HCT116 (cell line): ENCODE results near the gene PLBD2. TPM values are rescaled to one million over a fixed set of nuclear protein-coding genes. Genes with fewer than 3 reads are reported as not detected.

Experiments
- ATAC-seq: fragments of 200-7000 bp; cut with Tn5 transposase; 2 replicates; pipeline ENCODE4 v1.9.1; 2020; ENCODE audit warnings: mild to moderate bottlenecking, moderate library complexity
- BruUV-seq: library from RNA; stranded (reverse); fragments of 400-500 nt; replicated peaks from 2 replicates; lab custom pipeline; 2021; lab: Mats Ljungman, UMichigan
- CTCF ChIA-PET: fragments of 300-600 bp; sonication (Branson Sonifier 250); formaldehyde crosslinking; loops from one replicate; lab custom pipeline; 2021; ENCODE audit warnings: antibody characterized with exemption; lab: Charles Lee
- POLR2A ChIA-PET: fragments of 300-600, 350-600 bp; sonication (Branson Sonifier 250); formaldehyde crosslinking; loops from one replicate; lab custom pipeline; 2021; ENCODE audit warnings: antibody characterized with exemption; lab: Charles Lee
- RAD21 ChIA-PET, 2 experiments: fragments of 300-600 bp; sonication (Branson Sonifier 250); formaldehyde crosslinking; loops; one replicate each; lab custom pipeline; 2023; ENCODE audit warnings: low total read pairs in 2 of 2; ENCODE audit not compliant: uncharacterized antibody in 2 of 2, unreplicated experiment in 2 of 2, low non-redundant PET in 1 of 2; lab: Charles Lee
- DNase-seq: peaks from one replicate; pipeline ENCODE4 v3.0.0-alpha.2; 2010; ENCODE audit warnings: low read depth, low spot score
- H2AFZ ChIP-seq: fragments of 200-600 bp; shearing (Covaris generic), sonication (generic); 2 replicates; pipeline ENCODE4 v1.6.1; 2017; ENCODE audit warnings: low read depth, mixed run types, mixed read lengths, antibody characterized with exemption, low read length; ENCODE audit not compliant: poor library complexity, severe bottlenecking
- H3K27ac ChIP-seq: 2 replicates; pipeline ENCODE4 v1.5.1; 2012; ENCODE audit warnings: low read depth, low read length
- H3K27me3 ChIP-seq: fragments of 200-600 bp; sonication (generic); 2 replicates; pipeline ENCODE4 v1.6.1; 2016; ENCODE audit warnings: mixed run types, low read length, mixed read lengths; ENCODE audit not compliant: insufficient read depth
- H3K36me3 ChIP-seq, 2 experiments: fragments of 200-500 bp in 1 of 2; fragments of 200-600 bp in 1 of 2; sonication (Bioruptor generic) in 1 of 2; sonication (generic) in 1 of 2; 2 replicates each; pipeline versions ENCODE4 v1.5.1 to v1.6.1; 2014 to 2016; ENCODE audit warnings: low read length in 2 of 2, inconsistent platforms in 1 of 2, mixed read lengths in 1 of 2, mixed run types in 1 of 2; ENCODE audit not compliant: insufficient read depth in 2 of 2, control insufficient read depth in 1 of 2
- H3K4me1 ChIP-seq, 2 experiments: fragments of 200-600 bp in 1 of 2; sonication (generic) in 1 of 2; 2 replicates each; pipeline versions ENCODE4 v1.5.1 to v1.6.1; 2012 to 2017; ENCODE audit warnings: low read length in 2 of 2, inconsistent platforms in 1 of 2, mild to moderate bottlenecking in 1 of 2, mixed read lengths in 1 of 2, mixed run types in 1 of 2, moderate library complexity in 1 of 2; ENCODE audit not compliant: insufficient read depth in 2 of 2, control insufficient read depth in 1 of 2
- H3K4me2 ChIP-seq: fragments of 200-600 bp; sonication (generic); 2 replicates; pipeline ENCODE4 v1.6.1; 2017; ENCODE audit warnings: mixed run types, low read length, mixed read lengths
- H3K4me3 ChIP-seq, 2 experiments: fragments of 200-600 bp in 1 of 2; sonication (generic) in 1 of 2; replicated peaks in 1 of 2; 2 replicates each; pipeline ENCODE4 v1.5.1; 2011 to 2016; ENCODE audit warnings: low read length in 2 of 2, control low read depth in 1 of 2, low read depth in 1 of 2, mild to moderate bottlenecking in 1 of 2, mixed read lengths in 1 of 2, mixed run types in 1 of 2
- H3K79me2 ChIP-seq: fragments of 200-600 bp; sonication (generic); 2 replicates; pipeline ENCODE4 v1.6.1; 2017; ENCODE audit warnings: mild to moderate bottlenecking, mixed run types, low read length, moderate library complexity, mixed read lengths; ENCODE audit not compliant: insufficient read depth
- H3K9ac ChIP-seq: fragments of 200-600 bp; sonication (generic); 2 replicates; pipeline ENCODE4 v1.6.1; 2016; ENCODE audit warnings: low read length, mixed read lengths
- H3K9me2 ChIP-seq: fragments of 200-600 bp; sonication (generic), shearing (Covaris generic); 2 replicates; pipeline ENCODE4 v1.6.1; 2017; ENCODE audit warnings: mixed run types, mild to moderate bottlenecking, moderate library complexity; ENCODE audit not compliant: insufficient read depth
- H3K9me3 ChIP-seq, 2 experiments: fragments of 200-500 bp in 1 of 2; fragments of 200-600 bp in 1 of 2; sonication (Bioruptor generic) in 1 of 2; sonication (generic) in 1 of 2; 2 replicates each; pipeline ENCODE4 v1.6.1; 2014 to 2017; ENCODE audit warnings: low read length in 2 of 2, mixed read lengths in 2 of 2, inconsistent platforms in 1 of 2, low read depth in 1 of 2, mild to moderate bottlenecking in 1 of 2, mixed run types in 1 of 2, moderate library complexity in 1 of 2; ENCODE audit not compliant: control insufficient read depth in 1 of 2, insufficient read depth in 1 of 2
- H4K20me1 ChIP-seq: fragments of 200-600 bp; sonication (generic), shearing (Covaris generic); 2 replicates; pipeline ENCODE4 v1.6.1; 2017; ENCODE audit warnings: mixed run types, mild to moderate bottlenecking, moderate library complexity; ENCODE audit not compliant: insufficient read depth
- EGR1 ChIP-seq: IDR thresholded peaks from 2 replicates; pipeline ENCODE4 v1.6.1; 2012; ENCODE audit warnings: low read depth
- ELF1 ChIP-seq: IDR thresholded peaks from 2 replicates; pipeline ENCODE4 v1.6.1; 2012; ENCODE audit warnings: low read depth, borderline replicate concordance
- EZH2phosphoT487 ChIP-seq: fragments of 200-600 bp; IDR thresholded peaks from 2 replicates; pipeline ENCODE4 v1.6.1; 2018; ENCODE audit warnings: antibody characterized with exemption, borderline replicate concordance
- FOSL1 ChIP-seq: IDR thresholded peaks from 2 replicates; pipeline ENCODE4 v1.6.1; 2012; ENCODE audit warnings: low read depth
- JUND ChIP-seq: IDR thresholded peaks from 2 replicates; pipeline ENCODE4 v1.6.1; 2012
- POLR2A ChIP-seq: IDR thresholded peaks from 2 replicates; pipeline ENCODE4 v1.7.0; 2011; ENCODE audit warnings: borderline replicate concordance; ENCODE audit not compliant: insufficient read depth, insufficient read length; ENCODE audit errors: extremely low read depth
- POLR2AphosphoS5 ChIP-seq: IDR thresholded peaks from 2 replicates; pipeline ENCODE4 v1.6.1; 2011; ENCODE audit warnings: mild to moderate bottlenecking, low read depth, low read length, moderate library complexity
- SIN3A ChIP-seq: IDR thresholded peaks from 2 replicates; pipeline ENCODE4 v1.6.1; 2012; ENCODE audit warnings: low read depth
- SP1 ChIP-seq: IDR thresholded peaks from 2 replicates; pipeline ENCODE4 v1.6.1; 2012; ENCODE audit warnings: low read depth
- ZFX ChIP-seq: fragments of 450-650 bp; IDR thresholded peaks from 2 replicates; pipeline ENCODE4 v1.6.1; 2017
- intact Hi-C: fragments of 100-400 bp; cut with micrococcal nuclease; formaldehyde crosslinking; loops from 2 replicates; pipeline ENCODE4 v1.10.0; 2022
- total RNA-seq: library from RNA; stranded (reverse); gene quantifications from one replicate; pipeline ENCODE4 v1.2.1, GENCODE V29; 2021; ENCODE audit not compliant: unreplicated experiment
- TF ChIP-seq, protein P1 (sequence below): IDR thresholded peaks from 2 replicates; pipeline ENCODE4 v1.6.1; 2012; ENCODE audit warnings: low read depth
- TF ChIP-seq, protein P2 (sequence below), 3 experiments: fragments of 200-600 bp in 1 of 3; sonication (generic) in 1 of 3; IDR thresholded peaks in 2 of 3; conservative IDR thresholded peaks in 1 of 3; 2 replicates each; pipeline ENCODE4 v1.5.1; 2012 to 2017; ENCODE audit warnings: low read depth in 2 of 3, low read length in 2 of 3, antibody characterized with exemption in 1 of 3, borderline replicate concordance in 1 of 3, control low read depth in 1 of 3, mild to moderate bottlenecking in 1 of 3, mixed read lengths in 1 of 3, mixed run types in 1 of 3, moderate library complexity in 1 of 3; ENCODE audit not compliant: insufficient read depth in 1 of 3
- TF ChIP-seq, protein P3 (sequence below): IDR thresholded peaks from 2 replicates; pipeline ENCODE4 v1.6.1; 2012

PLBD2 gene
- total RNA-seq, 1 experiment from 2014 or later, result 45.0 TPM

DNA sequence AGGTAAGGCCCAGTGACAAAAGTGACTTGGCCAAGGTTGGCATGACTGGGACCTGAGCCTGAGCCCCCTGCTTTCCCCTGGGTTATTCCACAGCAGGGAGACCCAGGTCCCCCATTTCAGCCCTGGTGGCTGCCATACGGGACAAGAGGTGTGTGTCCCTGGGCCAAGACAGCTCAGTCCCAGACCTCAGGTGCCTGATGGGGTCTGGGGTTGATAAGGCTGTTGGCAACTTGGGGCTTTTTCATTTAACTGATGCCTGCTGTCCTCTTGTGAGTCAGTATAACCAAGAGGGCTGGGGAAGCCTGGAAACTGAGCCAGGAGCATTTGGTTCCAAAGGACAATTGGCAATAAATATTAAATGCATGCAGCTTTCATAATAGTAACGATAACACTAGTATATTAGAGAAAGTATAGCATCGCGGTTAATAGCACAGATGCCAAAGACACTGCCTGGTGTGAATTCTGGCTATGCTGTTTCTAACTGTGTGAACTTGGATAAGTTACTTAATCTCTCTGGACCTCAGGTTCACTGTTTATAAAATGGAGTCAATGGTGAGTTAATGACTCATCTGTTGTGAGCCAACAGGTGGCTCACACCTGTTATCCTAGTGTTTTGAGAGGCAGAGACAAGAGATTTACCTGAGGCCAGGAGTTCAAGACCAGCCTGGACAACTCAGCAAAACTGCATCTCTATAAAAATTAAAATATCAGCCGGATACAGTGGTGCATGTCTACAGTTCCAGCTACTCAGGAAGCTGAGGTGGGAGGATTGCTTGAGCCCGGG lies 64.7 kb downstream of the PLBD2 start:
- Histone ChIP-seq H3K4me1 (peaks cover 5 to 24% of the 10 kb centered on the region in 2 experiments; a peak in 3 of 4 replicates), H3K27ac (peak overlapping the region; percentile 74), H4K20me1 (no peaks in the 10 kb centered on the region), H3K79me2 (peaks cover 6% of the 10 kb centered on the region; the same call in 1 of the 2 replicates), H3K4me2 (peak overlapping the region; percentile 97), H2AFZ (no peak overlapping the region), H3K9me2 (no peaks in the 10 kb centered on the region), H3K9me3 (no peaks in the 10 kb centered on the region), H3K4me3 (peak overlapping the region; percentile 89 to 93), H3K9ac (peak overlapping the region; percentile 89), H3K36me3 (no peaks in the 10 kb centered on the region), H3K27me3 (no peaks in the 10 kb centered on the region)
- intact Hi-C loops, result no loop called here
- no TSS peak for BruUV-seq
- no peak for DNase-seq
- ATAC-seq, result peak; percentile 19
- no peak; the same call in none of the 2 replicates for TF ChIP-seq POLR2AphosphoS5
- TF ChIP-seq POLR2A, result no peak
- TF ChIP-seq JUND, result 0 out of 2 replicates have a peak, but pooled peaks have one; percentile 27
- TF ChIP-seq FOSL1, result peak; percentile 38; the same call in 1 of the 2 replicates
- ChIA-PET RAD21 (interaction anchor here in 1 of 2 experiments (1.4 kb wide), 1 partner anchor 88 kb away, joined by 7 read pairs; the partner anchor contains the start of gene SLC8B1), CTCF (interaction anchor here (1.5 kb wide), 1 partner anchor 430 kb away, joined by 3 read pairs; no protein-coding TSS in a partner anchor), POLR2A (interaction anchor here (1.2 to 1.4 kb wide), 2 partner anchors 12 to 88 kb away, joined by 4 to 9 read pairs; partner anchors contain the start of gene SLC8B1)

DNA sequence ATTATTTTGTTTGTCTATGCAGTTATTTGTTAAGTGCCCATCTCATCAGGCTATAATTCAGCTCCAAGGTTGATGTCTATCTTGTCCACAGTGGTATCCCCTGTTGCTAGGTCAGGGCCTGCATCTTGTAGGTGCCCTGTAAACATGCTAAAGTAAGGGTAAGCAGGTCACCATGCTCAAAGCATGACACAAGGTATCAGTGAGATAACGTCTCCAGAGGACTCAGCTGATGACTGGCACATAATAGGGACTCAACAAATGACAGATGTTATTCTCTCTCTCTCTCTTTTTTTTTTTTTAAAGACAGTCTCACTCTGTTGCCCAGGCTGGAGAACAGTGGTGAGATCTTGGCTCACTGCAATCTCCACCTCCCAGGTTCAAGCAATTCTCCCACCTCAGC lies 66.1 kb downstream of the PLBD2 start:
- BruUV-seq, result no TSS peak
- ChIA-PET RAD21 (interaction anchor here in 1 of 2 experiments (1.2 kb wide), 1 partner anchor 89 kb away, joined by 5 read pairs; the partner anchor contains the start of gene SLC8B1), CTCF (interaction anchor here (0.8 to 1.5 kb wide), 4 partner anchors 17 to 227 kb away, joined by 3 to 16 read pairs (median 6); no protein-coding TSS in a partner anchor), POLR2A (no interaction called here)
- Histone ChIP-seq H3K27ac (no peak overlapping the region), H3K9me2 (no peaks in the 10 kb centered on the region), H3K4me2 (no peak overlapping the region), H3K9me3 (no peaks in the 10 kb centered on the region), H3K27me3 (no peaks in the 10 kb centered on the region), H2AFZ (no peak overlapping the region), H3K4me3 (no peak overlapping the region), H3K79me2 (peaks cover 6% of the 10 kb centered on the region; the same call in 1 of the 2 replicates), H4K20me1 (no peaks in the 10 kb centered on the region), H3K4me1 (peaks cover 5 to 24% of the 10 kb centered on the region in 2 experiments; a peak in 3 of 4 replicates), H3K9ac (no peak overlapping the region), H3K36me3 (no peaks in the 10 kb centered on the region)
- ATAC-seq (no peak), DNase-seq (no peak)
- intact Hi-C loops, result loop anchor here (2.0 kb wide), 2 partner anchors 112 to 228 kb away; no protein-coding TSS in a partner anchor
- TF ChIP-seq, protein P1, sequence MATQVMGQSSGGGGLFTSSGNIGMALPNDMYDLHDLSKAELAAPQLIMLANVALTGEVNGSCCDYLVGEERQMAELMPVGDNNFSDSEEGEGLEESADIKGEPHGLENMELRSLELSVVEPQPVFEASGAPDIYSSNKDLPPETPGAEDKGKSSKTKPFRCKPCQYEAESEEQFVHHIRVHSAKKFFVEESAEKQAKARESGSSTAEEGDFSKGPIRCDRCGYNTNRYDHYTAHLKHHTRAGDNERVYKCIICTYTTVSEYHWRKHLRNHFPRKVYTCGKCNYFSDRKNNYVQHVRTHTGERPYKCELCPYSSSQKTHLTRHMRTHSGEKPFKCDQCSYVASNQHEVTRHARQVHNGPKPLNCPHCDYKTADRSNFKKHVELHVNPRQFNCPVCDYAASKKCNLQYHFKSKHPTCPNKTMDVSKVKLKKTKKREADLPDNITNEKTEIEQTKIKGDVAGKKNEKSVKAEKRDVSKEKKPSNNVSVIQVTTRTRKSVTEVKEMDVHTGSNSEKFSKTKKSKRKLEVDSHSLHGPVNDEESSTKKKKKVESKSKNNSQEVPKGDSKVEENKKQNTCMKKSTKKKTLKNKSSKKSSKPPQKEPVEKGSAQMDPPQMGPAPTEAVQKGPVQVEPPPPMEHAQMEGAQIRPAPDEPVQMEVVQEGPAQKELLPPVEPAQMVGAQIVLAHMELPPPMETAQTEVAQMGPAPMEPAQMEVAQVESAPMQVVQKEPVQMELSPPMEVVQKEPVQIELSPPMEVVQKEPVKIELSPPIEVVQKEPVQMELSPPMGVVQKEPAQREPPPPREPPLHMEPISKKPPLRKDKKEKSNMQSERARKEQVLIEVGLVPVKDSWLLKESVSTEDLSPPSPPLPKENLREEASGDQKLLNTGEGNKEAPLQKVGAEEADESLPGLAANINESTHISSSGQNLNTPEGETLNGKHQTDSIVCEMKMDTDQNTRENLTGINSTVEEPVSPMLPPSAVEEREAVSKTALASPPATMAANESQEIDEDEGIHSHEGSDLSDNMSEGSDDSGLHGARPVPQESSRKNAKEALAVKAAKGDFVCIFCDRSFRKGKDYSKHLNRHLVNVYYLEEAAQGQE, result no peak
- TF ChIP-seq, protein P2, sequence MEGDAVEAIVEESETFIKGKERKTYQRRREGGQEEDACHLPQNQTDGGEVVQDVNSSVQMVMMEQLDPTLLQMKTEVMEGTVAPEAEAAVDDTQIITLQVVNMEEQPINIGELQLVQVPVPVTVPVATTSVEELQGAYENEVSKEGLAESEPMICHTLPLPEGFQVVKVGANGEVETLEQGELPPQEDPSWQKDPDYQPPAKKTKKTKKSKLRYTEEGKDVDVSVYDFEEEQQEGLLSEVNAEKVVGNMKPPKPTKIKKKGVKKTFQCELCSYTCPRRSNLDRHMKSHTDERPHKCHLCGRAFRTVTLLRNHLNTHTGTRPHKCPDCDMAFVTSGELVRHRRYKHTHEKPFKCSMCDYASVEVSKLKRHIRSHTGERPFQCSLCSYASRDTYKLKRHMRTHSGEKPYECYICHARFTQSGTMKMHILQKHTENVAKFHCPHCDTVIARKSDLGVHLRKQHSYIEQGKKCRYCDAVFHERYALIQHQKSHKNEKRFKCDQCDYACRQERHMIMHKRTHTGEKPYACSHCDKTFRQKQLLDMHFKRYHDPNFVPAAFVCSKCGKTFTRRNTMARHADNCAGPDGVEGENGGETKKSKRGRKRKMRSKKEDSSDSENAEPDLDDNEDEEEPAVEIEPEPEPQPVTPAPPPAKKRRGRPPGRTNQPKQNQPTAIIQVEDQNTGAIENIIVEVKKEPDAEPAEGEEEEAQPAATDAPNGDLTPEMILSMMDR (IDR thresholded peaks at IDR 0.05 in 2 of 3, conservative IDR thresholded peaks at IDR 0.05 in 1 of 3; ENCODE audit: borderline replicate concordance in 1 of 3, insufficient read depth in 1 of 3, low read depth in 2 of 3, low read length in 2 of 3), result no peak
- no peak for TF ChIP-seq SIN3A
- no peak for TF ChIP-seq ZFX
- no peak for TF ChIP-seq ELF1
- no peak for TF ChIP-seq EGR1
- TF ChIP-seq, protein P3, sequence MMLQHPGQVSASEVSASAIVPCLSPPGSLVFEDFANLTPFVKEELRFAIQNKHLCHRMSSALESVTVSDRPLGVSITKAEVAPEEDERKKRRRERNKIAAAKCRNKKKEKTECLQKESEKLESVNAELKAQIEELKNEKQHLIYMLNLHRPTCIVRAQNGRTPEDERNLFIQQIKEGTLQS, result no peak
- no peak for TF ChIP-seq EZH2phosphoT487
- TF ChIP-seq SP1, result no peak
